B cell (primary cell): Measurements from ENCODE around the gene PDZRN3.

Source experiments
- EZH2 ChIP-seq: IDR thresholded peaks from 2 replicates; pipeline ENCODE4 v1.6.1; 2012; ENCODE audit warnings: borderline replicate concordance, low read depth, mild to moderate bottlenecking, moderate library complexity, low read length; ENCODE audit not compliant: insufficient read depth, poor library complexity, severe bottlenecking
- TF ChIP-seq, protein P1 (sequence below): fragments of 200-600 bp; IDR thresholded peaks from one replicate; pipeline ENCODE4 v1.8.0; 2022; ENCODE audit warnings: antibody characterized with exemption, mild to moderate bottlenecking

DNA sequence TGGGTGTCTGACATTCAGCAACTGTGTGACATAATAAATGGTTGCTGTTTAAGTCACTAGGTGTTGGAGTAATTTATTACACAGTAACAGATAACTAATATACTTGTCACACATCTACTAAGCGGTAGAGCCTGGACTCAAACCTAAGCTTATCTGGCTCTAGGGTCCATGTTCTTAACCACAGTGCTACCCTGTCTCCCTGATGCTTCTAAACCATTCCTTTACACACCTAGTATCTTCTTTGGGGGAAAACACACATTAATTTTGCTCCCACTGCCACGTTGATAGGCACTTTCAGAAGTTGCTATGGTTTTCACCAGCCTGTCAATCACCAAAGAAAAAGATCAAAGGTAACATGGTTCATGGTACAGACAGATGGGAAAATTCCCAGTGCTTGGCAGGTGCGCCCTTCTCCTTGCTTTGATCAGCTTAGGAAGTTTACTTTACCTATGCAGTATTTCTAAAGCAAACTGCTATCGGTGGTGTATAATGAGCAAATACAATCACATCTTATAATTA lies 150.8 kb downstream of the PDZRN3 start:
- TF ChIP-seq, protein P1, sequence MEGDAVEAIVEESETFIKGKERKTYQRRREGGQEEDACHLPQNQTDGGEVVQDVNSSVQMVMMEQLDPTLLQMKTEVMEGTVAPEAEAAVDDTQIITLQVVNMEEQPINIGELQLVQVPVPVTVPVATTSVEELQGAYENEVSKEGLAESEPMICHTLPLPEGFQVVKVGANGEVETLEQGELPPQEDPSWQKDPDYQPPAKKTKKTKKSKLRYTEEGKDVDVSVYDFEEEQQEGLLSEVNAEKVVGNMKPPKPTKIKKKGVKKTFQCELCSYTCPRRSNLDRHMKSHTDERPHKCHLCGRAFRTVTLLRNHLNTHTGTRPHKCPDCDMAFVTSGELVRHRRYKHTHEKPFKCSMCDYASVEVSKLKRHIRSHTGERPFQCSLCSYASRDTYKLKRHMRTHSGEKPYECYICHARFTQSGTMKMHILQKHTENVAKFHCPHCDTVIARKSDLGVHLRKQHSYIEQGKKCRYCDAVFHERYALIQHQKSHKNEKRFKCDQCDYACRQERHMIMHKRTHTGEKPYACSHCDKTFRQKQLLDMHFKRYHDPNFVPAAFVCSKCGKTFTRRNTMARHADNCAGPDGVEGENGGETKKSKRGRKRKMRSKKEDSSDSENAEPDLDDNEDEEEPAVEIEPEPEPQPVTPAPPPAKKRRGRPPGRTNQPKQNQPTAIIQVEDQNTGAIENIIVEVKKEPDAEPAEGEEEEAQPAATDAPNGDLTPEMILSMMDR: no peak
- TF ChIP-seq EZH2: no peak
